A549 treated with Mapracorat at 1 μM for 4 hours (cell line): ENCODE measurements around the gene RGPD6. TPM values are rescaled to one million over a fixed set of nuclear protein-coding genes. Genes with fewer than 3 reads are reported as not detected.

Experiments used
- total RNA-seq: library from RNA; stranded (reverse); fragments of 200-300 nt; extraction: Qiagen RNA extraction; gene quantifications from 5 replicates; pipeline ENCODE4 v1.2.3, GENCODE V29; 2022

RGPD6 gene
- total RNA-seq: 8.0 to 11.4 TPM (median 9.8 TPM) in 5 replicates

GRCh38 chr2:110576763-110577416 is at the start of gene RGPD6:
Gene RGPD6, minus strand, starts transcription at chr2:110577222. Its CDS starts 198 bp downstream, at chr2:110577024.

GRCh38 chr2:110472171-110473058 is 104.6 kb downstream of the RGPD6 start, which contains the start of gene LIMS4:
Gene LIMS4, minus strand, starts transcription at chr2:110472816. Its CDS starts 38 bp downstream, at chr2:110472778.

Other genes starting within 250 kb of the RGPD6 start
- gene LIMS4, start 104.4 kb downstream of the RGPD6 start, total RNA-seq: 0.12 to 0.75 TPM (median 0.57 TPM) in 5 replicates
- 33.9 to 44.2 TPM (median 40.4 TPM) in 5 replicates for gene BUB1, start 100.8 kb upstream of the RGPD6 start, total RNA-seq
- gene ACOXL, start 155.4 kb upstream of the RGPD6 start, total RNA-seq: not detected in 5 replicates